ENCODE data around the gene MAN1C1.

Gene MAN1C1

GRCh38 chr1:25782608-25783201, 166.1 kb downstream of the MAN1C1 start:
- no peak for DNase-seq (ENCODE audit: low spot score)

GRCh38 chr1:25784575-25785051, 168.0 kb downstream of the MAN1C1 start:
- DNase-seq (ENCODE audit: low spot score) = no peak

GRCh38 chr1:25785333-25786067, 168.9 kb downstream of the MAN1C1 start:
- DNase-seq (ENCODE audit: low spot score) = no peak

GRCh38 chr1:25786887-25787759, 170.5 kb downstream of the MAN1C1 start:
- DNase-seq (ENCODE audit: low spot score) = no peak

GRCh38 chr1:25787760-25788166, 171.2 kb downstream of the MAN1C1 start:
- DNase-seq (ENCODE audit: low spot score) = no peak

- DNase-seq (ENCODE audit: low spot score) = no peak
These were observed 173.9 kb downstream of the MAN1C1 start for GRCh38 chr1:25790472-25790871.

- no peak for DNase-seq (ENCODE audit: low spot score)
These were observed 175.5 kb downstream of the MAN1C1 start for GRCh38 chr1:25792115-25792514.

GRCh38 chr1:25793585-25794170, 177.1 kb downstream of the MAN1C1 start:
- DNase-seq (ENCODE audit: low spot score) = no peak

- no peak for DNase-seq (ENCODE audit: low spot score)
These were observed 177.7 kb downstream of the MAN1C1 start for GRCh38 chr1:25794325-25794724.

GRCh38 chr1:25795211-25795610, 178.6 kb downstream of the MAN1C1 start:
- no peak for DNase-seq (ENCODE audit: low spot score)

- peak; percentile 66 for DNase-seq (ENCODE audit: low spot score)
These were observed 179.6 kb downstream of the MAN1C1 start for GRCh38 chr1:25795946-25796810.

GRCh38 chr1:25796811-25797458, 180.3 kb downstream of the MAN1C1 start:
- peak; percentile 81 for DNase-seq (ENCODE audit: low spot score)

- peak; percentile 26 for DNase-seq (ENCODE audit: low spot score)
These were observed 181.3 kb downstream of the MAN1C1 start for GRCh38 chr1:25797939-25798338.

- no peak for DNase-seq (ENCODE audit: low spot score)
These were observed 182.2 kb downstream of the MAN1C1 start for GRCh38 chr1:25798666-25799351.

- no peak for DNase-seq (ENCODE audit: low spot score)
These were observed 182.9 kb downstream of the MAN1C1 start for GRCh38 chr1:25799352-25799934.

GRCh38 chr1:25799935-25800702, 183.5 kb downstream of the MAN1C1 start, which contains the start of gene SELENON:
Gene SELENON (plus strand): TSS chr1:25800193. CDS start chr1:25800231, 38 bp downstream.
- peak; percentile 13 for DNase-seq (ENCODE audit: low spot score)

- DNase-seq (ENCODE audit: low spot score) = no peak
These were observed 184.2 kb downstream of the MAN1C1 start for GRCh38 chr1:25800703-25801377.

- peak; percentile 12 for DNase-seq (ENCODE audit: low spot score)
These were observed 186.3 kb downstream of the MAN1C1 start for GRCh38 chr1:25802915-25803314.
